ENCODE measurements around the gene PCTP.

Gene PCTP

GRCh38 chr17:55717898-55718735 lies 32.7 kb upstream of the PCTP start:
- DNase-seq (ENCODE audit: extremely low spot score) = peak; percentile 24
- ChIA-PET CTCF (interaction anchor here (0.7 to 7.4 kb wide), 28 partner anchors 9 to 329 kb away, joined by 3 to 61 read pairs (median 5); partner anchors contain the start of gene PCTP), POLR2A (no interaction called here)
- TF ChIP-seq, protein P1, sequence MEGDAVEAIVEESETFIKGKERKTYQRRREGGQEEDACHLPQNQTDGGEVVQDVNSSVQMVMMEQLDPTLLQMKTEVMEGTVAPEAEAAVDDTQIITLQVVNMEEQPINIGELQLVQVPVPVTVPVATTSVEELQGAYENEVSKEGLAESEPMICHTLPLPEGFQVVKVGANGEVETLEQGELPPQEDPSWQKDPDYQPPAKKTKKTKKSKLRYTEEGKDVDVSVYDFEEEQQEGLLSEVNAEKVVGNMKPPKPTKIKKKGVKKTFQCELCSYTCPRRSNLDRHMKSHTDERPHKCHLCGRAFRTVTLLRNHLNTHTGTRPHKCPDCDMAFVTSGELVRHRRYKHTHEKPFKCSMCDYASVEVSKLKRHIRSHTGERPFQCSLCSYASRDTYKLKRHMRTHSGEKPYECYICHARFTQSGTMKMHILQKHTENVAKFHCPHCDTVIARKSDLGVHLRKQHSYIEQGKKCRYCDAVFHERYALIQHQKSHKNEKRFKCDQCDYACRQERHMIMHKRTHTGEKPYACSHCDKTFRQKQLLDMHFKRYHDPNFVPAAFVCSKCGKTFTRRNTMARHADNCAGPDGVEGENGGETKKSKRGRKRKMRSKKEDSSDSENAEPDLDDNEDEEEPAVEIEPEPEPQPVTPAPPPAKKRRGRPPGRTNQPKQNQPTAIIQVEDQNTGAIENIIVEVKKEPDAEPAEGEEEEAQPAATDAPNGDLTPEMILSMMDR (IDR thresholded peaks at IDR 0.05; ENCODE audit: control extremely low read depth, extremely low read depth, low read depth, missing control alignments) = peak; percentile 60

- ChIA-PET POLR2A (no interaction called here), CTCF (interaction anchor here (1.1 to 7.4 kb wide), 6 partner anchors 9 to 194 kb away, joined by 3 to 61 read pairs (median 10); partner anchors contain the start of gene PCTP)
- TF ChIP-seq, protein P1 (IDR thresholded peaks at IDR 0.05; ENCODE audit: control extremely low read depth, extremely low read depth, low read depth, missing control alignments) = no peak
- no peak for DNase-seq (ENCODE audit: extremely low spot score)
Observed at GRCh38 chr17:55720919-55721836, 29.7 kb upstream of the PCTP start.

GRCh38 chr17:55722016-55722736 lies 28.7 kb upstream of the PCTP start:
- ChIA-PET POLR2A (no interaction called here), CTCF (interaction anchor here (1.1 to 3.1 kb wide), 5 partner anchors 10 to 195 kb away, joined by 3 to 21 read pairs (median 7); partner anchors contain the start of gene PCTP)
- DNase-seq (ENCODE audit: extremely low spot score) = no peak
- TF ChIP-seq, protein P1 (IDR thresholded peaks at IDR 0.05; ENCODE audit: control extremely low read depth, extremely low read depth, low read depth, missing control alignments) = no peak

DNA sequence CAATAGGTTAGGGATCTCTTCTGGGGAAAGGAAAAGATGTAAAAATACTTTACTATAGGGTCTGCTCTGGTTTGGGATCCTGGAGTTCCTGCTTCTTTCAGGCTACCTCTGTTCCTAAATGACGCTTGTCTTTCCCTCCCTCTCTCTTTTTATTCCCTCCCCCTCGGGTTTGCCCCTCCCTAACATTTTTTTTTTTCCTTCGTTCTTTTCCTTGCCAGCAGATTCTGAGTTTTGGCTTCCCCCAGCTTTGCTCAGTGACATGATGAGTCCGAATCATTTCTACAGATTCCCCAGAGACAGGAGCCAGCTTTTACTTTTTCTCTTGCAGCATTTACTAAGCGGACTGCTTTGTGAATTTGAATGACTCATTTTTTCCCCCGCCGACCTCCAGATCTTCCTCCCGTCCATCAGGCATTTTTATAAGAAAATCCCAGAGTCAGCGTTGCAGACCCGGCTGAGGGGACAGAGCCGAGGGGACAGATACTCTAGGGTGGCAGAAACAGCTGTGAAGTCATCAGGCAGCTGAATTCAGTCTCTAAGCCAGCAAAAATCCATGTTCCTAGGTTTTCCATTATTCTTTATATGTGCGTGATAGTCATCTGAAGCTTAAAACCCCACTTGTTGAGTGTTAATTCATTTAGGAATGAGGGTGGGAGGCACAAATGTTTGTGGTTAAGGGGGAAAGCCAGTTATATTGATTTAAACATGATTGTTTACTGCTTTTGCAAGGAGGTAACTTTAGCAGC lies 27.9 kb upstream of the PCTP start, which contains the start of gene TMEM100:
TSS of gene TMEM100 (minus strand) at position 123 of the 746 bp plus-strand sequence. CDS start 1,794 bp downstream, outside the sequence.
- ChIA-PET CTCF (interaction anchor here (1.2 to 3.1 kb wide), 3 partner anchors 11 to 196 kb away, joined by 4 to 21 read pairs (median 12); partner anchors contain the start of gene PCTP), POLR2A (no interaction called here)
- TF ChIP-seq, protein P1 (IDR thresholded peaks at IDR 0.05; ENCODE audit: control extremely low read depth, extremely low read depth, low read depth, missing control alignments) = no peak
- no peak for DNase-seq (ENCODE audit: extremely low spot score)

DNA sequence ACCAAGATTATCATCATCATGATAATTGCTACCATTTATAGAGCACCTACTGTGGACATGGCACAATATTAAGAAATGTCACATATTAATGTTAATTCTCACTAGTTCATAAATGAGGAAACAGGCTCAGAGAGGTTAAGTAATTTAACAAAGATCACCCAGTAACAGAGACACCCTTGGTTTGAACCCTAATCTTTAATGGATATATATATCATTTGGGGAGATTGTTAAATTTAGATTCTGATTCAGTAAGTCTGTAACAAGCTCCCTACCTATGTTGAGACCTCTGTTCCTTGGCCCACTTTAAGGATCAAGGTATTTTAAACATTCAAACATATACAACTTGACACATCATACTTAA lies 27.4 kb upstream of the PCTP start:
- no peak for DNase-seq (ENCODE audit: extremely low spot score)
- ChIA-PET CTCF (interaction anchor here (0.9 to 3.1 kb wide), 5 partner anchors 11 to 209 kb away, joined by 3 to 12 read pairs (median 4); partner anchors contain the start of gene PCTP), POLR2A (no interaction called here)
- TF ChIP-seq, protein P1 (IDR thresholded peaks at IDR 0.05; ENCODE audit: control extremely low read depth, extremely low read depth, low read depth, missing control alignments) = no peak

Measured in GM10248 (cell line).